ENCODE results near the gene SSTR4.

Gene SSTR4

DNA sequence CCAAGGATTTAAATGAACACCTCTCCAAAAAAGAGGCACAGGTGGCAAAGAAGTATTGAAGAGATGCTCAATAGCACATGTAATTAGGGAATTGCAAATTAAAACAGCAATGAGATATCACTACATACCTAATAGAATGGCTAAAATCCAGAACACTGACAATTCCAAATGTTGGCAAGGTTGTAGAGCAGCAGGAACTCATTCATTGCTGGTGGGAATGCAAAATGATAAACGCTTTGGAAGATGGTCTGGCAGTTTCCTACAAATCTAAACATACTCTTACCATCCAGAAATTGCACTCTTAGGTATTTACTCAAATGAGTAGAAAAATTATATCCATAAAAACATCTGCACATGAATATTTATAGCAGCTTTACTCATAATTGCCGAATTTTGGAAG, 34.0 kb downstream of the SSTR4 start:
- DNase-seq = no peak

DNA sequence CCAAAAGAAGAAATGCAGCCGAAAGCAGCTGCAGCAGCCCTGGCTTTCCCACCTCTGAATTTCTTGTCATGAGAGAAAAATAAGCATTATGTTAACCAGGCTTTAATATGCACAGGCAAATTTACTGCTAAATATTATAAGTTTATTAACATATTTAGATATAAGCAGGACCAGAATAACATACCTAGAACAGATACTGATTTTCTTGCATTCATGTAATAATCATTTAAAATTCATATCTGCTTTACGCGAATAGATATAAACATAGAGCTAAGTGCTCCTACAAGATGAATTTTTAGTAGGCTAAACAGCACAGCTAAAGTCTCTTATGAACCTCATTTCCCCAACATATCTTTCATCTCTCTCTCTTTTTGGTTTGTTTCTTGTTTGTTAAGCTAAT, 36.3 kb downstream of the SSTR4 start:
- no peak for DNase-seq

DNA sequence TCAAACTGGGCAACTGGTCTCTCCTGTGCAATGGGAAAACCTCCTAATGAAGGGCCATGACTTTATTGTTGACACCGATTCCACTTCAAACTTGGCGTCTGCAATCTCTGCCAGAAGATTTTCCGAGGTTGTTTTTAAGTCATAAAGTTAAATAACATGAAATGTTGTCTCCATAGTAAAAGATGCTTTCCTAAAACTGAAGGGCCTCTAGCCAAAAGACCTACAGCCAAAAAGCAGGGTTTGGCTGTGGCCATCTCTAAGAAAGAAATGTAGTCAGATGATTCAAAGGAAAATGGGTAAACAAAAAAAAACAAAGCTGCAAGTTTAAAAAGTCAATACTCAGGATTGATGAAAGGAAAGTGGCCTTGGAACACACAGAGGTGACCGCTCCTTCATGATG, 36.9 kb downstream of the SSTR4 start:
- DNase-seq = no peak

GRCh38 chr20:23072892-23073586, 37.9 kb downstream of the SSTR4 start:
- no peak for DNase-seq

GRCh38 chr20:23074052-23074451, 38.9 kb downstream of the SSTR4 start:
- no peak for DNase-seq

- DNase-seq = no peak
These were observed 42.2 kb downstream of the SSTR4 start for GRCh38 chr20:23077277-23077676.

GRCh38 chr20:23078351-23079015, 43.4 kb downstream of the SSTR4 start:
- DNase-seq = peak; percentile 56

GRCh38 chr20:23079016-23079351, 43.9 kb downstream of the SSTR4 start:
- DNase-seq = peak; percentile 56

DNA sequence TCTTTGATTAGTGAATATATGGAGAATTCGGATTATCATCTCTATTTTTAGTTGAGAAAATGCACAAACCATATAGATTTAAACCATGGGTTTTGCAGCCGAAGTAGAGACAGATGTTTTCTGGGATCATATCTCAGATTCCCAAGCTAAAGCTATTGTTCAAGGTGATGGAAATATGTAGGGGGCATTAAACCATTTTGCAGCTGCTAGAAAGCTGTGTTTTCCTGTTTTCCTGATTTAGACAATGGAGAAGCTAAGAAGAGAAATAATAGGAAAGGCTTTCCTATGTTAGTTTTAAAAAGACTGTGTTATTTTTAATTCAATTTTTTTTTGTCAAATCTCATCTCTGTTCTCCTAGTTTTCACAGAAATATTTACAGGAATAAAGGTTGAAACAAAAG, 44.8 kb downstream of the SSTR4 start:
- no peak for DNase-seq

DNA sequence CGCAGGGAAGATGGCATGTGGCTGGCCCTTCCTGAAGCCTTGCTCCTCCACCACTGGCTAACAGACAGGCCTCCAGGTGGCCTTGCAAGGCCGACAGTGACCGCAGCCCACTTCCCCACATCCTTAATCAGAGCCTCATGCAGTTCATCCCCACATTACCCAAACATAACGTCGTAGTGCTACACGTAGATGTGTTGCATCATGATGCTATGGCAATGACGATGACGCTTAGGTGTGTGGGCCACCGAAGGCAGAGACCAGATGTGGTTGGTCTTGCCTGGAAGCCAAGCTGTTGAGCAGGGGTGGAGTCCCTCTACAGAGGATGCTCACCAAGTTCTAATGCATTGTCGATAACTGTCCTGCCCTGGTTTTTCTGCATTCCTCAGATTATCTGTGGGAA, 45.4 kb downstream of the SSTR4 start:
- no peak for DNase-seq

- no peak for DNase-seq
These were observed 46.2 kb downstream of the SSTR4 start for GRCh38 chr20:23081263-23081819.

- no peak for DNase-seq
These were observed 47.9 kb downstream of the SSTR4 start for GRCh38 chr20:23082846-23083552.

- DNase-seq = no peak
These were observed 48.6 kb downstream of the SSTR4 start for GRCh38 chr20:23083553-23084220.

- no peak for DNase-seq
These were observed 49.3 kb downstream of the SSTR4 start for GRCh38 chr20:23084282-23084844.

DNA sequence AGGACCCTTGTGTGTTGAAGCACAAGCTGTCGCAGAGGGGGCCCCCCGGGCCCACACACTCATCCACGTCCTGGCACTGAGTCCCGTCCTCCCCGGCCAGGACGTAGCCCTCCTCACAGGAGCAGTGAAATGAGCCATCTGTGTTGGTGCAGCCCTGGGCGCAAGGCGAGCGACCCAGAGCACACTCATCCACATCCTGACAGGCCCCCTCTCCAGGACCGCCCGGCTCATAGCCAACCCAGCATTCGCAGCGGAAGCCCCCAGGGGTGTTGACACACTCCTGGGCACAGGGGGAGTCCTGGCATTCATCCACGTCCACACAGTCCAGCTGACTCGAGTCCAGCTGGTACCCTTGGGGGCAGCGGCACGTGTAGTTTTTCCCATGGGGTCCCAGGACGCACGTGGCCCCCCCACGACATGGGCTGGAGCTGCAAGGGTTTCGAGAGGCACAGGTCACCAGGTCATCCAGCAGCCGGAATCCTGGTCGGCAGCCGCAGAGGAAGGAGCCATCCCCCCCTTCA, 49.8 kb downstream of the SSTR4 start:
- DNase-seq = no peak

- no peak for DNase-seq
These were observed 50.4 kb downstream of the SSTR4 start for GRCh38 chr20:23085436-23086055.

GRCh38 chr20:23086056-23086566, 51.0 kb downstream of the SSTR4 start, which contains the start of gene CD93:
TSS of gene CD93 (minus strand) at chr20:23086324. CDS start at chr20:23086192, 132 bp downstream.
- DNase-seq = no peak

DNA sequence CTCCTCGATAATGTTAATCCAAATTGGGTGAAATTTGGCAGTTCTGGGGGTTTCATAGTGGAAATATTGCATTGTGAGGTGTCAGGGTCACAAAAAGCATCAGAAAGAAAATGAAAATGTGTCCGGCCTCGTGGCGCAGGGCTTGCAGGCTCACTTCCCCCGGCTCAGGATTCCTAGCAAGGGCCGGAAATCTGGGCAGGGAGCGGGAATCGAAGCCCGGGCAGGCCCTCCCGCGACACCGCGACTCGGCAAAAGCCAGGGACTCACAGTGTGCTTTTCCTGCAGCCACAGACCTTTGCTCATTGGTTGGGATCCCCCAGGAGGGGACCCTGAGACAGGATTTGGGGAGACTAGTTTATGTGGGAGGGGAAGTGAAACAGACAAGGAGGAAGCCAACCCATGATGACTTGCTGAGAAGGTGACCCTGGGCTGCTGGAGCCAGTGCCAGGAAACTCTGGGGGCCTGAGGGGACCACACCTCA, 51.9 kb downstream of the SSTR4 start:
- no peak for DNase-seq

DNA sequence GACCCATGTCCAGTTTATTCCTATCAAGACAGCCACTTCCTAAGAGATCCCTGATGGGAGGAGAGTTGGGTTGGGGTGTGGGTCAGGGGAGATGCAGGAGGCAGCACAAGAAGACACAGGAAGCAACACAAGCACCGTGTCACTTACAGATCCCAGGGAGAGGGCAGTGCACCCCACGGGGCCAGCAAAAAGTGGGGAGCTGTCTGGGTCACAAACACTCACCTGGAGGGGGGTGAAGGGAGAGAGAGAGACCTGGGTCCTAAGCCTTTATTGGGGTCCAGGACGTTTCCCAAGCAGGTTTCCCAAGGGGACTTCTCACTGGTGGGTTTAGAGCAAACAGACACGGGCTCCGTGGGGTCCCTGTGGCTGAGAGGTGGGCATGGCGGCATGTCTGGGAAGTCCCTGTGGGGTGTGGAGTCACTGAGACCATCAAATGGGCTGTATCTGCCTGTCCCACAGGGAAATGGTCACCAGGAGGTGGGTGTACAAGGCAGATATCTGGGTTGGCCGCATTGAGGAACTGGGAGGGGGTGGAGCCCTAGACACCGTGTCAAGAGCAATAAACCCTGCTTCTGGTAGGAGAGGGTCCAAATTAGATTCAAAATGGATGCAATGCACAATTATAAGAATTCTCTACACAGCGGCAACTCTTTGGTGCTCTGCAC, 52.6 kb downstream of the SSTR4 start:
- DNase-seq = no peak
